KMS-11 (cell line): ENCODE results near the gene TCN1.

Experiments used
- H2AFZ ChIP-seq: fragments of 200-600 bp; sonication (generic); 2 replicates; pipeline ENCODE4 v1.6.1; 2016; ENCODE audit warnings: antibody characterized with exemption, mixed run types, low read depth
- H3K27ac ChIP-seq: fragments of 200-600 bp; sonication (generic); 2 replicates; pipeline ENCODE4 v1.6.1; 2016; ENCODE audit warnings: mild to moderate bottlenecking, mixed run types
- H3K27me3 ChIP-seq: fragments of 200-600 bp; sonication (generic); 2 replicates; pipeline ENCODE4 v1.6.1; 2017; ENCODE audit warnings: mild to moderate bottlenecking, low read depth, mixed run types, moderate library complexity; ENCODE audit not compliant: insufficient read depth
- H3K36me3 ChIP-seq: fragments of 200-600 bp; sonication (generic); 2 replicates; pipeline ENCODE4 v1.6.1; 2017; ENCODE audit warnings: mild to moderate bottlenecking, mixed run types; ENCODE audit not compliant: insufficient read depth
- H3K4me1 ChIP-seq: fragments of 200-600 bp; sonication (generic); 2 replicates; pipeline ENCODE4 v1.6.1; 2016; ENCODE audit warnings: mild to moderate bottlenecking, low read depth, mixed run types; ENCODE audit not compliant: poor library complexity, severe bottlenecking
- H3K4me2 ChIP-seq: fragments of 200-600 bp; sonication (generic); 2 replicates; pipeline ENCODE4 v1.7.0; 2016; ENCODE audit warnings: mild to moderate bottlenecking, mixed run types
- H3K4me3 ChIP-seq: fragments of 200-600 bp; sonication (generic); IDR thresholded peaks from 2 replicates; pipeline ENCODE4 v1.6.1; 2017; ENCODE audit warnings: low read depth, low read length, mixed read lengths; ENCODE audit not compliant: insufficient read depth
- H3K79me2 ChIP-seq: fragments of 200-600 bp; sonication (generic); 2 replicates; pipeline ENCODE4 v1.6.1; 2016; ENCODE audit warnings: low read depth, mixed run types; ENCODE audit not compliant: insufficient read depth
- H3K9ac ChIP-seq: fragments of 200-600 bp; sonication (generic); 2 replicates; pipeline ENCODE4 v1.6.1; 2016; ENCODE audit warnings: mild to moderate bottlenecking, mixed run types
- H4K20me1 ChIP-seq: fragments of 200-600 bp; sonication (generic); 2 replicates; pipeline ENCODE4 v1.6.1; 2016; ENCODE audit warnings: mild to moderate bottlenecking, mixed run types; ENCODE audit not compliant: insufficient read depth
- TF ChIP-seq, protein P1 (sequence below): fragments of 200-600 bp; sonication (generic); conservative IDR thresholded peaks from 2 replicates; pipeline ENCODE4 v1.6.1; 2017; ENCODE audit warnings: low read depth, mild to moderate bottlenecking, antibody characterized with exemption, low read length, moderate library complexity, mixed read lengths

The TCN1 gene

DNA sequence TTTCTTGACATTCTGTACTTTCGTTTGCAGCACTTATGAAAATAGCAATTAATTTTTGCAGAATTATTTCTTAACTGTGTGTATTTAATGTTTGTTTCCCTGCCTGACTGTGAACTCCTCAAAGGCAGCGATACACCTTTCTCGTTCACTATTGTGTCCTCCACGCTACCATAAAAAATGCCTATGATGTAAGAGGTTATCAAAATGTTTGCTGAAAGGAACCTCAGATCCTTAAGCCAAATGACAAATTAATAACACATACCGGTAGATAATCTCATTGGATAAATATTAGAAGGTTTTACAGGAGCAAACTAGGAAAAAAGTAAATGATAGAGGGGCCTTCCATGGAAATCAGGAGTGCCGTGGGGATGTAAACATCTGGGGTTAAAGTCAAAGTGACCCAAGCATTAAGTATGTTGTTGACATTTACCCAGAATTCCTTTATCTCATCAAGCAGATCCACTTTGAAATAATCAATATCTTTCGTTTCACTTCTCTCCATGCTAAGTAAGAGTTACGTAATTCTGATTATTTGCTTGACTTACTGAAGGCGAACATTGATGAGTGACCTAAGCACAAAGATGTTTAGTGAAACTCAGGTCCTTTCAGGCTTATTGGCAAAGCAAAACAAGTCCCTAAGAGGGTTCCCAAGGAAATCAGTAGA lies 9.7 kb upstream of the TCN1 start:
- no peaks in the 10 kb centered on the region for H3K79me2 ChIP-seq
- no peaks in the 10 kb centered on the region for H3K4me1 ChIP-seq
- H2AFZ ChIP-seq = no peak overlapping the region
- no peak overlapping the region for H3K27ac ChIP-seq
- H3K4me3 ChIP-seq = no peak overlapping the region
- H3K36me3 ChIP-seq = no peaks in the 10 kb centered on the region
- no peaks in the 10 kb centered on the region for H4K20me1 ChIP-seq
- no peak overlapping the region for H3K9ac ChIP-seq
- TF ChIP-seq, protein P1, sequence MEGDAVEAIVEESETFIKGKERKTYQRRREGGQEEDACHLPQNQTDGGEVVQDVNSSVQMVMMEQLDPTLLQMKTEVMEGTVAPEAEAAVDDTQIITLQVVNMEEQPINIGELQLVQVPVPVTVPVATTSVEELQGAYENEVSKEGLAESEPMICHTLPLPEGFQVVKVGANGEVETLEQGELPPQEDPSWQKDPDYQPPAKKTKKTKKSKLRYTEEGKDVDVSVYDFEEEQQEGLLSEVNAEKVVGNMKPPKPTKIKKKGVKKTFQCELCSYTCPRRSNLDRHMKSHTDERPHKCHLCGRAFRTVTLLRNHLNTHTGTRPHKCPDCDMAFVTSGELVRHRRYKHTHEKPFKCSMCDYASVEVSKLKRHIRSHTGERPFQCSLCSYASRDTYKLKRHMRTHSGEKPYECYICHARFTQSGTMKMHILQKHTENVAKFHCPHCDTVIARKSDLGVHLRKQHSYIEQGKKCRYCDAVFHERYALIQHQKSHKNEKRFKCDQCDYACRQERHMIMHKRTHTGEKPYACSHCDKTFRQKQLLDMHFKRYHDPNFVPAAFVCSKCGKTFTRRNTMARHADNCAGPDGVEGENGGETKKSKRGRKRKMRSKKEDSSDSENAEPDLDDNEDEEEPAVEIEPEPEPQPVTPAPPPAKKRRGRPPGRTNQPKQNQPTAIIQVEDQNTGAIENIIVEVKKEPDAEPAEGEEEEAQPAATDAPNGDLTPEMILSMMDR = no peak
- H3K27me3 ChIP-seq = no peaks in the 10 kb centered on the region
- H3K4me2 ChIP-seq = no peak overlapping the region

DNA sequence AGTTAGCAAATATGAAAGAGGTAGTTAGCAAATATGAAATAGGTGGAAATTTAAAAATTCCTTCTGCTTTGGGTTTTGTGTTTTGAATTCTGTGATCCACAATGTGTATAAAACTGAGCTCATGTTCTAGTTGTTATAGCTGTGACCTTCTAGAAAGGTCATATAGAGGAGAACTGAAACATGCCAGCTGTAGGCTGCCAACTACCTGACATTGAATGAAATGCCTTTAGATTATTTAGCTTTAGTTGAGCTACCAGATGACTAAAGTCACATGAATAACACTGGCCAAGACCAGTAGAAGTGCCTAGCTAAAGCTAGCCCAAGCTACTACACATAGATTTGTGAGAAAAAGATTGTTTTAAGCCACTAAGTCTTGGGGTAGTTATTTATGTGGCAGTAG lies 5.8 kb upstream of the TCN1 start:
- no peak overlapping the region for H3K9ac ChIP-seq
- no peak overlapping the region for H3K27ac ChIP-seq

DNA sequence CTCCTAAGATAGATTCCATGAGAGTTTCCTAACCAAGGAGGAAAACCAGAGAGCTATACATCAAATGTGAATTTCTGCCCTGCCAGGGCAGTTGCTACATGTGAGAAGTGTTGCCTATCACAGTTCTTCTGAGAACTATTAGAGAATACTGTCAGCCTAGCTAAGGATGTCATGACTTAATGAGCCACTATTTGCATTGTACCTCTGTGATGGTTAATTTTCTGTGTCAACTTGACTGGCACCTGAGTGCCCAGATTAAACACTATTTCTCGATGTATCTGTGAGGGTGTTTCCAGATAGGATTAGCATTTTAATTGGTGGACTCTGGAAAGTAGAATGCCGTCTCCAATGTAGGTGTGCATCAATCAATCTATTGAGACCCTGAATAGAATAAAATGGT lies 1.7 kb upstream of the TCN1 start:
- H3K9ac ChIP-seq = no peak overlapping the region
- no peaks in the 10 kb centered on the region for H3K79me2 ChIP-seq
- TF ChIP-seq, protein P1 = no peak
- H4K20me1 ChIP-seq = no peaks in the 10 kb centered on the region
- no peak overlapping the region for H3K27ac ChIP-seq
- no peak overlapping the region for H3K4me3 ChIP-seq
- no peaks in the 10 kb centered on the region for H3K27me3 ChIP-seq
- no peaks in the 10 kb centered on the region for H3K36me3 ChIP-seq
- no peak overlapping the region for H3K4me2 ChIP-seq
- H3K4me1 ChIP-seq = no peaks in the 10 kb centered on the region
- no peak overlapping the region for H2AFZ ChIP-seq

More for the DNA sequence above, 5.8 kb upstream of the TCN1 start:
- Histone ChIP-seq H3K27me3 (no peaks in the 10 kb centered on the region), H3K4me1 (no peaks in the 10 kb centered on the region), H3K79me2 (no peaks in the 10 kb centered on the region), H2AFZ (no peak overlapping the region), H3K4me2 (no peak overlapping the region), H3K36me3 (no peaks in the 10 kb centered on the region), H3K4me3 (no peak overlapping the region), H4K20me1 (no peaks in the 10 kb centered on the region)
- TF ChIP-seq, protein P1 = no peak

DNA sequence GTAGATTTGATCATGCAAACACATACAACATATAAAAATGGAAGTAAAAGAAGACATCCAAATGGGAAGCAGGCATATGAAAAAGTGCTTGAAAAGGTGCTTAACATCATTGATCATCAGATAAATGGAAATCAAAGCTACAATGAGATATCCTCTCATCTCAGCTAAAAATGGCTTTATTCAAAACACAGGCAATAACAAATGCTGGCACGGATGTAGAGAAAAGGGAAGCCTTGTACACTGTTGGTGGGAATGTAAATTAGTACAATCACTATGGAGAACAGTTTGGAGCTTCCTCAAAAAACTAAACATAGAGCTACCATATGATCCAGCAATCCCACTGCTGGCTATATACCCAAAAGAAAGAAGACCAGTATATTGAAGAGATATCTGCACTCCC lies 549 bp upstream of the TCN1 start:
- no peaks in the 10 kb centered on the region for H3K27me3 ChIP-seq
- H4K20me1 ChIP-seq = no peaks in the 10 kb centered on the region
- H3K36me3 ChIP-seq = no peaks in the 10 kb centered on the region
- TF ChIP-seq, protein P1 = no peak
- no peaks in the 10 kb centered on the region for H3K4me1 ChIP-seq
- H3K9ac ChIP-seq = no peak overlapping the region
- H3K27ac ChIP-seq = no peak overlapping the region
- H3K4me2 ChIP-seq = no peak overlapping the region
- no peak overlapping the region for H3K4me3 ChIP-seq
- no peaks in the 10 kb centered on the region for H3K79me2 ChIP-seq
- no peak overlapping the region for H2AFZ ChIP-seq
